HG03108 (cell line): ENCODE results near the gene ZNG1B.
"Not testable (repeated sequence)": the region's sequence is repeated elsewhere in the genome, so short reads cannot be mapped to it uniquely, and the experiment has no call there.

Source experiments
- ATAC-seq: cut with Tn5 transposase; IDR thresholded peaks from one replicate; pipeline ENCODE4 v1.9.1; 2021; ENCODE audit warnings: moderate library complexity; ENCODE audit not compliant: unreplicated experiment

Gene ZNG1B

GRCh38 chr2:113437508-113438465 lies at the start of gene ZNG1B:
TSS of gene ZNG1B (plus strand) at chr2:113437691. CDS start at chr2:113437869, 178 bp downstream.
- ATAC-seq, result not testable (repeated sequence)

- peak; percentile 93 for ATAC-seq
Observed at GRCh38 chr2:113390124-113390849, 47.2 kb upstream of the ZNG1B start.

DNA sequence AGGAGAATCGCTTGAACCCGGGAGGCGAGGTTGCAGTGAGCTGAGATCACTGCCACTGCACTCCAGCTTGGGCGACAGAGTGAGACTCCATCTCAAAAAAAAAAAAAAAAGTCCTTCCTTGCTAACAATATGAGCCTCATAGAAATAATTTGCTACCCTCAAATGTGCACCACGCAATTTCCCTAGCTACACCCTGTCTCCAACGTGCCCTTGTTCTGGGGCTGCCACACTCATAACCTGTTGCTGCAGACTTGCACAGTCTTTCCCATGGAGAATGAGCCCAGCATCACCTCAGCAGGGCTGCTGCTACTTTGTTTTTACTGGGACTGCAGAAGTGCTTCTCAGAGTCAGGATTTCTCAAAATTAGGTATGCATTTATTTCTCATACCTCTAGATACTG lies 46.4 kb upstream of the ZNG1B start:
- ATAC-seq, result no peak

DNA sequence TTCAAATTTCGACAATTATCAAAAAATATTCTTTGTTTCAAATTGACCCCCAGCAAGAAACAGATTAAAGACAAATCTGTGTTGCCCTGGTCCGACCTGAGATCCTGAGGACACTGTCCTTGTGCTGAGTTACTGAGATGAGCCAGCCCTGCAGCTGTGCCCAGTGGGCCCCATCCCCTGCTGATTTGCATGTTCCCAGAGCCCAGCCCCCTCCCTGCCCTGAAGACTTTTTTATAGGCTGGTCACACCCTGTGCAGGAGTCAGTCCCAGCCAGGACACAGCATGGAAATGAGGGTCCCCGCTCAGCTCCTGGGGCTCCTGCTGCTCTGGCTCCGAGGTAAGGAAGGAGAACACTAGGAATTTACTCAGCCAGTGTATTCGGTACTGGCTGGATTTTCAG lies 31.4 kb upstream of the ZNG1B start:
- ATAC-seq, result peak; percentile 58

- ATAC-seq, result no peak
Observed at GRCh38 chr2:113407446-113408099, 29.9 kb upstream of the ZNG1B start.

DNA sequence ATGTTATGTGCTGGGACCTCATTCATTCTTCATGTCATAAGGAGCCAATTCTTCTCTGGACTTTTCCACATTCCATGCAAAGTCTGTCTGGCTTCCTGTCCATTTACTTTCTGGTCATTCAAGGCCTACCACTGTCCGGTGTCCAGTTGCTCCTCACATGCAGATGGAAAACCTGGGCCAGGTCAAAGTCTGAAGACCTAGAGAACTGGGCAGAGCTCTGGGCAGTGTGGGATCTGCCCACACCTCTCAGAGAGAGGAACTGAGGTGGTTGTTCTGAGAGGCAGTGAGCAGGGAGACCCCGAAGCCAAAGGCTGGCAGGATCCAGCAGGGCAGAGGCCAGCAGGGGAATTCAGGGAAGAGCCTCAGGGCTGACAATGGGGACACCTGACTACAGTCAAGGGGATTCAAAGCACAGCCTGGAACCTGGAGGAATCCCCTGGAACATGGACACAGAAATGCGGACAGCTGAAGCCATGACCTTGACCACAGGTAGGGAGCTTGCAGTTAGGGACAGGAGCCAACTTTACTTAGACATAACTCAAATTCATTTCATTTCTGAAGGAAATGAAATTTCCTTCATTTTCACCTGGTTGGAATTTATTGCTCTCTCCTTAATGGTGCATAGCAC lies 25.7 kb upstream of the ZNG1B start:
- not testable (repeated sequence) for ATAC-seq

GRCh38 chr2:113412774-113413173 lies 24.7 kb upstream of the ZNG1B start:
- not testable (repeated sequence) for ATAC-seq

DNA sequence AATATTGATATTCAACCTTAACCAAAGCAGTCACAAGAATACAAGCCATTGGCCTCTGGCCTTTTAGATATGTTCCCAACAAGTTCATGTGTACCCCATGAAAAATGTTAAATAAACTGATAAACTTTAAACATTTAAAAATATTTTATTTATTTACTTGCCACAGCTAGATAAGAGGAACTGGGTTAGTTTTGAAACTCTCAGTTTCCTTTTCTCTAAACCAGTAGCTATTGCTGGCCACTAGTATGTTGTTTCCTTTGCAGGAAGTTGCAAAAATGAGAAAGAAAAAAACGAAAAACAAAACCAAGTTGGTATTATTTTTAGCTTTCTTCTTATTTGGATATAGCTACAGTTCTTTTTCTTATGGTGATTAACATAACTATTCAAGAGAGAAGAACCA lies 5.7 kb upstream of the ZNG1B start:
- not testable (repeated sequence) for ATAC-seq

DNA sequence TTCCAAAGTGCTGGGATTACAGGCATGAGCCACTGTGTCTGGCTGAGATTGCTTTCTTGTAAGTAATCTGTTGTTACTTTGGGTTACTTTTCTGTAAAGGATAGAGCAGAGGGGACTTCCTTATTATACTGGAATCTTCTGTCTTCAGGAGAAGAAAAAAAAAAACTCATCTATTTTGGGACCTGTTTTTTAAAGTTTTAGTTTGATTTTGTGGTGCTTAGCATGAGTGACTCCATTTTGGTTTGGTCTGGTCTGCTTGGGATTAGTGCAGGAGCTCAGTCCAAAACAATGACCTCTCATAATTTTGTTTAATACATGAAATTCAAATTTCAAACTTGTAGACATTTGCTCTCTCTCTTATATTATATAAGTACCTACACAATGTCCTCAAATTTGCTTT lies 4.0 kb upstream of the ZNG1B start:
- not testable (repeated sequence) for ATAC-seq

- ATAC-seq, result not testable (repeated sequence)
Observed at GRCh38 chr2:113465770-113466169, 28.3 kb downstream of the ZNG1B start.

- ATAC-seq, result not testable (repeated sequence)
Observed at GRCh38 chr2:113476688-113477368, 39.3 kb downstream of the ZNG1B start.

DNA sequence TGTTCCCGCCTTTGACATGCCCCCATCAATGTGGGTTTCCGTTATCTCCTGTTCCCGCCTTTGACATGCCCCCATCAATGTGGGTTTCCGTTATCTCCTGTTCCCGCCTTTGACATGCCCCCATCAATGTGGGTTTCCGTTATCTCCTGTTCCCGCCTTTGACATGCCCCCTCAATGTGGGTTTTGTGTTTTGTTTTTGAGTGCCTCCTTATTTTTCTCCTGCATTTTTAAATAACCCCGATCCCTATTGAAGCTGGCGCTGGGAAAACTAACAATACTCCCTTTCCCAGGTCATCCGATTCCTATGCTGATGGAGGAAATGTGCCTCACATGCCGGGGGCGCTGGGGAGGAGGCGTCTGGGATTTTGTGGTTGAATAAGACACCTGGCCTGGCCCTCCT lies 59.0 kb downstream of the ZNG1B start:
- not testable (repeated sequence) for ATAC-seq

- not testable (repeated sequence) for ATAC-seq
Observed at GRCh38 chr2:113498365-113498764, 60.9 kb downstream of the ZNG1B start, which contains the start of gene FOXD4L1. TSS of gene FOXD4L1 (plus strand) at chr2:113498665. CDS start at chr2:113499257, 592 bp downstream.

DNA sequence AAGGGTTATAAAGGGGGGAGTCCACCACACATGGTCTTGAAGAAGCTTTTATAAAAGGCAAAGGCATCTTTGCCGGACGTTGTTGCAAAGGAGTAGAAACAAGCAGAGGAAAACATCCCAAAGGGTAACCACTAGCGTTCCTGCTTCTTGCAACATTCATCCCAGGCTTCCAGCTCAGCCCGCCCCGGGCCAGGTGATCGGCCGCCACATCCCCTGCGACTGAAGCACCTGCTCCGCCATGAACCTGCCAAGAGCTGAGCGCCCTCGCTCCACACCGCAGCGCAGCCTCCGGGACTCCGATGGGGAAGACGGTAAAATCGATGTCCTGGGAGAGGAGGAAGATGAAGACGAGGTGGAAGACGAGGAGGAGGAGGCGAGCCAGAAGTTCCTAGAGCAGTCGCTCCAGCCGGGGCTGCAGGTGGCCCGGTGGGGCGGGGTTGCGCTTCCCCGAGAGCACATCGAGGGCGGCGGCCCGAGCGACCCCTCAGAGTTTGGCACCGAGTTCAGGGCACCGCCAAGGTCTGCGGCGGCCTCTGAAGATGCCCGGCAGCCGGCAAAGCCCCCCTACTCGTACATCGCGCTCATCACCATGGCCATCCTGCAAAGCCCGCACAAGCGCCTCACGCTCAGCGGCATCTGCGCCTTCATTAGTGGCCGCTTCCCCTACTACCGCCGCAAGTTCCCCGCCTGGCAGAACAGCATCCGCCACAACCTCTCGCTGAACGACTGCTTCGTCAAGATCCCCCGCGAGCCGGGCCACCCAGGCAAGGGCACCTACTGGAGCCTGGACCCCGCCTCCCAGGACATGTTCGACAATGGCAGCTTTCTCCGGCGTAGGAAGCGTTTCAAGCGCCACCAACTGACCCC lies 61.8 kb downstream of the ZNG1B start:
- ATAC-seq, result not testable (repeated sequence)

DNA sequence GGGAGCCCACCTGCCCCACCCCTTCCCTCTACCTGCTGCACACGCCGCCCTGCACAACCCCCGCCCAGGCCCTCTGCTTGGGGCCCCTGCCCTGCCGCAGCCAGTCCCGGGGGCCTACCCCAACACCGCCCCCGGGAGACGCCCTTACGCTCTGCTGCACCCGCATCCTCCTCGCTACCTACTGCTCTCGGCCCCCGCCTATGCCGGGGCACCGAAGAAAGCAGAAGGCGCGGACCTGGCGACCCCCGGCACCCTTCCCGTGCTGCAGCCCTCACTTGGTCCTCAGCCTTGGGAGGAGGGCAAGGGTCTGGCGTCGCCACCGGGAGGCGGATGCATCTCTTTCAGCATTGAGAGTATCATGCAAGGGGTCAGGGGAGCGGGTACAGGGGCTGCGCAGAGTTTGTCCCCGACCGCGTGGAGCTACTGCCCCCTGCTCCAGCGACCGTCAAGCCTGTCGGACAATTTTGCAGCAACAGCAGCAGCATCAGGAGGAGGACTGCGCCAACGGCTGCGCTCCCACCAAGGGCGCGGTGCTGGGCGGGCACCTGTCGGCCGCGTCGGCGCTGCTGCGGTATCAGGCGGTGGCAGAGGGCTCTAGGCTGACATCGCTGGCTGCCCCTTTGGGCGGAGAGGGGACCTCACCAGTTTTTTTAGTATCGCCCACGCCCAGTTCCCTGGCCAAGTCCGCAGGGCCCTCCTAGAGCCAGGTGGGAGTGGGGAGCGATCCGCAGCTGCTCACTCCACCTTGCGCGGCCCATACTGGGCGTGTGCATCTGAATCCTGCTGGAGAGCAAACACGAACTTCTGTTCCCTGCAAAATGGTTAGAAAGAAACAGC lies 62.6 kb downstream of the ZNG1B start:
- not testable (repeated sequence) for ATAC-seq

DNA sequence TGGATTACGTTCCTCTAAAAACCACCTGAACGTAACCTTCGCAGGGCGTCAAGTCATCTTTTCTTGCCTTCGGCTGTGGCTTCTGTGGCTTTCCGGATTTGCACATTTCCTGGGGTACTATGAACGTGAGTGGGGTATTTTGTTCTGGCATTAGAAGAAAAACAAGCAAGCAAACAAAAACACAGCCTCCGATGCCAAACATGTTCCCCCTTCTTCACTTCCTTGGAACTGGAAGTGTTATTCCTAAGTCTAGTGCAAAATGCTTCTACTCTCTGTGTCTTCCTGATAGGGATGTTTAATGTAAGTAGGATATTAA lies 63.2 kb downstream of the ZNG1B start:
- not testable (repeated sequence) for ATAC-seq

GRCh38 chr2:113502216-113503093 lies 65.0 kb downstream of the ZNG1B start:
- not testable (repeated sequence) for ATAC-seq
